NK-92 (cell line): Measurements from ENCODE around the gene PHC3.

Experiments
- DNase-seq: peaks from one replicate; lab custom pipeline; 2025; ENCODE audit not compliant: unreplicated experiment; lab: John Stamatoyannopoulos, UW

The PHC3 gene

GRCh38 chr3:170044271-170044670 lies 137.3 kb downstream of the PHC3 start:
- DNase-seq: no peak

- no peak for DNase-seq
These were observed 138.0 kb downstream of the PHC3 start for GRCh38 chr3:170043506-170043905.

GRCh38 chr3:170040418-170040817 lies 141.1 kb downstream of the PHC3 start:
- DNase-seq: no peak

- DNase-seq: no peak
These were observed 143.0 kb downstream of the PHC3 start for GRCh38 chr3:170038434-170039110.
